ENCODE data around the gene MGAT5B. TPM values are rescaled to one million over a fixed set of nuclear protein-coding genes. Genes with fewer than 3 reads are reported as not detected.

MGAT5B gene
- total RNA-seq, 1 experiment from 2014 or later: 14.3 TPM

- BruUV-seq (replicated peaks): no TSS peak
- intact Hi-C loops (cut with micrococcal nuclease; ENCODE audit: unreplicated experiment): no loop called here
- no peaks in the 10 kb centered on the region for H4K20me1 ChIP-seq (ENCODE audit: insufficient read depth)
- no peaks in the 10 kb centered on the region for H3K9me3 ChIP-seq (ENCODE audit: insufficient read depth, low read depth)
- CTCF ChIA-PET: no interaction called here
- DNase-seq: no peak
- H3K4me1 ChIP-seq (replicated peaks; ENCODE audit: insufficient read depth): no peaks in the 10 kb centered on the region
- H2AFZ ChIP-seq: no peak overlapping the region
- H3K79me2 ChIP-seq (ENCODE audit: low read depth): no peaks in the 10 kb centered on the region
- no peak overlapping the region for H3K27ac ChIP-seq
- POLR2A ChIA-PET (ENCODE audit: unreplicated experiment): no interaction called here
- no peak overlapping the region for H3K4me3 ChIP-seq
- H3K4me2 ChIP-seq: no peak overlapping the region
- no peaks in the 10 kb centered on the region for H3F3A ChIP-seq (ENCODE audit: insufficient read depth, low read depth)
- TF ChIP-seq CTCF (conservative IDR thresholded peaks at IDR 0.05) (no peak), EZH2 (IDR thresholded peaks at IDR 0.05; ENCODE audit: low read depth) (no peak)
- no peaks in the 10 kb centered on the region for H3K9me2 ChIP-seq (ENCODE audit: insufficient read depth)
- no peaks in the 10 kb centered on the region for H3K36me3 ChIP-seq (ENCODE audit: low read depth)
- no peaks in the 10 kb centered on the region for H3K27me3 ChIP-seq (ENCODE audit: insufficient read depth, low read depth)
Measured at GRCh38 chr17:76886395-76886794, 18.2 kb downstream of the MGAT5B start.

GRCh38 chr17:76887802-76888201, 19.6 kb downstream of the MGAT5B start:
- CTCF ChIA-PET: no interaction called here
- TF ChIP-seq EZH2 (IDR thresholded peaks at IDR 0.05; ENCODE audit: low read depth) (no peak), CTCF (conservative IDR thresholded peaks at IDR 0.05) (no peak)
- H4K20me1 ChIP-seq (ENCODE audit: insufficient read depth): no peaks in the 10 kb centered on the region

GRCh38 chr17:76888661-76889060, 20.5 kb downstream of the MGAT5B start:
- H3F3A ChIP-seq (ENCODE audit: insufficient read depth, low read depth): no peaks in the 10 kb centered on the region
- no peaks in the 10 kb centered on the region for H3K79me2 ChIP-seq (ENCODE audit: low read depth)
- no peaks in the 10 kb centered on the region for H3K27me3 ChIP-seq (ENCODE audit: insufficient read depth, low read depth)
- DNase-seq: no peak
- no peaks in the 10 kb centered on the region for H3K9me3 ChIP-seq (ENCODE audit: insufficient read depth, low read depth)
- H3K36me3 ChIP-seq (ENCODE audit: low read depth): no peaks in the 10 kb centered on the region
- H3K27ac ChIP-seq: no peak overlapping the region
- no TSS peak for BruUV-seq (replicated peaks)
- intact Hi-C loops (cut with micrococcal nuclease; ENCODE audit: unreplicated experiment): no loop called here
- H3K9me2 ChIP-seq (ENCODE audit: insufficient read depth): no peaks in the 10 kb centered on the region
- no peaks in the 10 kb centered on the region for H4K20me1 ChIP-seq (ENCODE audit: insufficient read depth)
- H3K4me2 ChIP-seq: no peak overlapping the region
- POLR2A ChIA-PET (ENCODE audit: unreplicated experiment): no interaction called here
- H2AFZ ChIP-seq: no peak overlapping the region
- no peak for TF ChIP-seq CTCF (conservative IDR thresholded peaks at IDR 0.05)
- TF ChIP-seq EZH2 (IDR thresholded peaks at IDR 0.05; ENCODE audit: low read depth): no peak
- CTCF ChIA-PET: interaction anchor here (0.5 kb wide), 1 partner anchor 160 kb away, joined by 13 read pairs; no protein-coding TSS in a partner anchor
- H3K4me3 ChIP-seq: no peak overlapping the region
- no peaks in the 10 kb centered on the region for H3K4me1 ChIP-seq (replicated peaks; ENCODE audit: insufficient read depth)

More at GRCh38 chr17:76887802-76888201, 19.6 kb downstream of the MGAT5B start:
- Histone ChIP-seq H3K36me3 (ENCODE audit: low read depth) (no peaks in the 10 kb centered on the region), H3K79me2 (ENCODE audit: low read depth) (no peaks in the 10 kb centered on the region), H3K9me3 (ENCODE audit: insufficient read depth, low read depth) (no peaks in the 10 kb centered on the region), H3K27ac (no peak overlapping the region), H2AFZ (no peak overlapping the region), H3K4me3 (no peak overlapping the region), H3F3A (ENCODE audit: insufficient read depth, low read depth) (no peaks in the 10 kb centered on the region), H3K27me3 (ENCODE audit: insufficient read depth, low read depth) (no peaks in the 10 kb centered on the region), H3K9me2 (ENCODE audit: insufficient read depth) (no peaks in the 10 kb centered on the region), H3K4me1 (replicated peaks; ENCODE audit: insufficient read depth) (no peaks in the 10 kb centered on the region), H3K4me2 (no peak overlapping the region)
- POLR2A ChIA-PET (ENCODE audit: unreplicated experiment): no interaction called here
- DNase-seq: no peak
- no TSS peak for BruUV-seq (replicated peaks)
- intact Hi-C loops (cut with micrococcal nuclease; ENCODE audit: unreplicated experiment): no loop called here

Measured in PC-9 (cell line).